Measurements from ENCODE around the gene PLXNB1.

The PLXNB1 gene

GRCh38 chr3:48404440-48405342 lies 25.2 kb downstream of the PLXNB1 start:
- DNase-seq: peak; percentile 17

- peak; percentile 24 for DNase-seq
Observed at GRCh38 chr3:48403533-48404439, 26.1 kb downstream of the PLXNB1 start.

- no peak for DNase-seq
Observed at GRCh38 chr3:48402907-48403306, 27.0 kb downstream of the PLXNB1 start.

- peak; percentile 50 for DNase-seq
Observed at GRCh38 chr3:48402281-48402732, 27.6 kb downstream of the PLXNB1 start.

GRCh38 chr3:48401434-48401901 lies 28.4 kb downstream of the PLXNB1 start:
- DNase-seq: peak; percentile 18

GRCh38 chr3:48400824-48401433 lies 29.0 kb downstream of the PLXNB1 start:
- no peak for DNase-seq

GRCh38 chr3:48399387-48400172 lies 30.3 kb downstream of the PLXNB1 start:
- DNase-seq: no peak

GRCh38 chr3:48398701-48399386 lies 31.0 kb downstream of the PLXNB1 start:
- DNase-seq: no peak

GRCh38 chr3:48397767-48398681 lies 31.9 kb downstream of the PLXNB1 start:
- no peak for DNase-seq

GRCh38 chr3:48395714-48396113 lies 34.2 kb downstream of the PLXNB1 start:
- no peak for DNase-seq

- DNase-seq: no peak
Observed at GRCh38 chr3:48394391-48394790, 35.5 kb downstream of the PLXNB1 start.

- no peak for DNase-seq
Observed at GRCh38 chr3:48388966-48389365, 40.9 kb downstream of the PLXNB1 start.

GRCh38 chr3:48387634-48388033 lies 42.3 kb downstream of the PLXNB1 start:
- no peak for DNase-seq

GRCh38 chr3:48372862-48373435 lies 56.9 kb downstream of the PLXNB1 start:
- DNase-seq: no peak

GRCh38 chr3:48372377-48372770 lies 57.5 kb downstream of the PLXNB1 start:
- no peak for DNase-seq

GRCh38 chr3:48371651-48372376 lies 58.1 kb downstream of the PLXNB1 start, which contains the start of gene FBXW12:
FBXW12 (plus strand) TSS chr3:48372219; CDS start chr3:48372768, 549 bp downstream.
- DNase-seq: no peak

- no peak for DNase-seq
Observed at GRCh38 chr3:48370333-48370713, 59.6 kb downstream of the PLXNB1 start.

- no peak for DNase-seq
Observed at GRCh38 chr3:48369693-48370332, 60.1 kb downstream of the PLXNB1 start.

- DNase-seq: no peak
Observed at GRCh38 chr3:48367201-48367600, 62.7 kb downstream of the PLXNB1 start.
